HG03575 (cell line): ENCODE results near the gene LMBRD2.
A peak's percentile ranks its signal among the peaks of the same experiment; 100 is the strongest.
"Not testable (repeated sequence)": the region's sequence is repeated elsewhere in the genome, so short reads cannot be mapped to it uniquely, and the experiment has no call there.

ENCODE experiments used
- ATAC-seq: cut with Tn5 transposase; IDR thresholded peaks from one replicate; pipeline ENCODE4 v1.9.1; 2021; ENCODE audit not compliant: unreplicated experiment, insufficient number of reproducible peaks, low FRiP score; ENCODE audit errors: extremely low read depth

Gene LMBRD2

DNA sequence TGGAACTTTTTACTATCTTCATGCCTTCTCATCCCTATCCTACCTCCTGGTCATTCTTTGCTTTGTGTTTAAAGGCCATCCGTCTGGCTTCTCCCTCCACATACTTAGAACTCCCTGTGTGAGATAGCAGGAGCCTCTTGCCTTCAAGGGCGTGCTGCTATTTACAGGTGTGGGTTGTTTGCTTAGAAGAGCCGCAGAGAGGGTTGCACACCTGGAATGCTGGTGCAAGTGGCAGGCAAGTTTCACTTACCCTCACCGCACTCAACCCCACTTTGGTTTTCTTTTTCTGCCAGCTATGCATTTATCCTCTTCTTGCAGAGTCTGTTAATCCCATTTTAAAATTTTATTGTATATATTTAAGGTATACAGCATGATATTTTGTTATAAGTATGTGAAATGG is 12.8 kb upstream of the LMBRD2 start:
- ATAC-seq = no peak

GRCh38 chr5:36162810-36163486 is 11.3 kb upstream of the LMBRD2 start:
- ATAC-seq = no peak

- ATAC-seq = no peak
Observed at GRCh38 chr5:36161361-36161760, 9.7 kb upstream of the LMBRD2 start.

DNA sequence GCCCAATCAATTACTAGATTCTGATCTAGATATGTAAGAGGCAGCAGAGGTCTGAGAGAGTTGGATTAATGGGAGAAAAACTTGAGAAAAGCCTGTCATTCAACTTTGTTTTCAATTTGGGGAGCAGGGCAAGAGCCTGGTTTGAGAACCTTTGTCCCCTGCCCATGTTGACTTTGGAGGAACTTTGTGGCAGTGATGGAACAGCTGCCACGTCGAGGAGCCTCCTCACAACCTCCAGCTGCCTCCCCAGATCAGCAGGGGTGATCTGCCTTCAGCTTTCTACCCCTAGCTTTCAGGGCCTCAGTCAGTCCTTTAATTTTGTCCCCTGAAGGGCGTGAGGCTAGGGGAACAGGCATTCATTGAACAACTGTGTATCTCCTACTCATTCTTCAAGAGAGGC is 8.9 kb upstream of the LMBRD2 start:
- no peak for ATAC-seq

GRCh38 chr5:36158144-36158543 is 6.5 kb upstream of the LMBRD2 start:
- ATAC-seq = no peak

GRCh38 chr5:36156619-36157018 is 4.9 kb upstream of the LMBRD2 start:
- ATAC-seq = no peak

- no peak for ATAC-seq
Observed at GRCh38 chr5:36156121-36156601, 4.5 kb upstream of the LMBRD2 start.

GRCh38 chr5:36155291-36155690 is 3.6 kb upstream of the LMBRD2 start:
- no peak for ATAC-seq

DNA sequence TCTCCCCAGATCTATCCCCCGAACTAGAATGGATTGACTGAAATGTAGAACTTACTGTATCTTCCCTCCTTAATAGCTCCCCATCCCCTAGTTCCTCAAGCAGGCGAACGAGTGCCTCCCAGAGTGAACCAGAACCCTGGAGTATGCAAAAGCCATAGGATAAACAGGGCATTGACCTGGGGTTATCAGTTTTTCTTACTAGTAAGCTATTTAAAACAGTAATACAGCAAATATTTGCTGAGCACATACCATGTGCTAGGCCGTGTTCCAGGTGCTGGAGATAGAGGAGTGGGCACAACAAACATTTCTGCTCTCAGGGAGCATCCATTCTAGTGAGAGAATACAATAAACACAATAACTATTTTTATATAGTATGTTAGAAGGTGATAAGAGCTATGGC is 2.0 kb upstream of the LMBRD2 start:
- no peak for ATAC-seq

DNA sequence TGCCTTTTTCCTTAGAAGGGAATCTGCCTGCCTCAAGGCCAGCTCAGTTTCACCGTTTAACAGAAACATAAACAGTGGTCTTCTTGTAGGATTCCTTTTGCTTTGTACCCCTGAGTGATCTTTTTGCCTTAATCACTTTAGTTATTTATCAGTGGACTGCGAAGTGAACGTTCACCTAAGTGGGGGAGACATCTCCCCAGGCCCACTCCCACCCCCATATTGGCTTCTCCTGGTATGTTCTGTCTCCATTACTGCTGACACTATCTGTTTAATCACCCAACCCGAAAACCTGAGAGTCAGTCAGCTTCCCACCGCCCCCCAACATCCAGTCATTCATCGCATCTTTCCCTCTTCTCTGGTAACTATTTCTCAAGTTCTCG is 1.6 kb upstream of the LMBRD2 start:
- ATAC-seq = no peak

DNA sequence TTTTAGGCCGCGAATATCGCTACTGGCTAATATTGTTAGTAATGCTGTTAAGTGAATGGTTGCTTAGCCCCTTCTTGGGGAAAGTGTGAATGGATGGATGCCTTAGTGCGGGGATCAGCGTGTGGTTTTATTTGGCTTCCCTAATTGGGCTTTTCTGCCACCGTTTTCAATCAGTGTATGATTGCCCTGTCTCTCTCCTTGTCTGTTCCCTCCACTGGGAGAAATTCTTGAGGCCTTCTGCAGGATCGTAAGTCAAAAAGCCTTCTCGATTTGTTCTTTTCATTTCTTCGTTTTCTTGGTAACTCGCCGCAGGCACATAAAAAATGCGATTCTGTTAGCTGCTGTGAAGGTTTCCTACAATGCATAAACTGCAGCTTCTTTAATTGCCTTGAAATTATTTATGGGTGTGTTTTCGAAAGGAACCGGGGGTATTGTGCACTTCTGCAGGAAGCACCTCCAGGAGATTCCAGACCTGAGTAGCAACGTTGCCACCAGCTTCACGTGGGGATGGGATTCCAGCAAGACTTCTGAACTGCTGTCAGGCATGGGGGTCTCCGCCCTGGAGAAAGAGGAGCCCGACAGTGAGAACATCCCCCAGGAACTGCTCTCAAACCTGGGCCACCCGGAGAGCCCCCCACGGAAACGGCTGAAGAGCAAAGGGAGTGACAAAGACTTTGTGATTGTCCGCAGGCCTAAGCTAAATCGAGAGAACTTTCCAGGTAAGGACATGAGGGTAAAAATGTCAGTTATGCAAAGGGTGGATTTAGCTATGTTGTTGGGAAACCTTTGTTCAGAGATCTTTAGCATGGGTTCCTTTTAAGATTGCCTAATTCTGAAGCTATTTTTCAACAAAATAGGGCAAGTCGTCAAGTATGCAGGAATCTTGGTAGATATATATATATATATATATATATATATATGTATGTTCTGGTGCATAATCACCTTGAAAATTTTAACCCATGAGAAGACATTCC is 924 bp upstream of the LMBRD2 start:
- ATAC-seq = no peak

- peak; percentile 28 for ATAC-seq
Observed at GRCh38 chr5:36150676-36151433, 832 bp downstream of the LMBRD2 start.

DNA sequence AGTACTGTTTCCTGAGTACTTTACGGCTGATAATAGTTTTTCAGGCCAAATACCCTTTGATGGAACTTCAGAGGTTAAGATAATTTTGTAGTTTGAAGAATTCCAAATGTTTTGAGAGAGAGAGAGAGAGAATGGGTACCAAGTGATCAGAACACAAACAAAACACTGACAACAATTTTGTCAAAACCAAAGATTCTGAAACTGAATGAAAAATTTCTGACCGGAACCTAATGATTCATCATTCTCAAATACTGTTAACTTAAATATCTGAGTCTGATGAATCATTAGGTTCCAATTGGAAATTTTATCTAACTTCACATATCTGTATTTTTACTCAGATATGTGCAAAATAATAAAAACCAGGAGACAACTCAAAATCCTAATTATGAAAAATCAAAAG is 4.0 kb downstream of the LMBRD2 start:
- no peak for ATAC-seq

DNA sequence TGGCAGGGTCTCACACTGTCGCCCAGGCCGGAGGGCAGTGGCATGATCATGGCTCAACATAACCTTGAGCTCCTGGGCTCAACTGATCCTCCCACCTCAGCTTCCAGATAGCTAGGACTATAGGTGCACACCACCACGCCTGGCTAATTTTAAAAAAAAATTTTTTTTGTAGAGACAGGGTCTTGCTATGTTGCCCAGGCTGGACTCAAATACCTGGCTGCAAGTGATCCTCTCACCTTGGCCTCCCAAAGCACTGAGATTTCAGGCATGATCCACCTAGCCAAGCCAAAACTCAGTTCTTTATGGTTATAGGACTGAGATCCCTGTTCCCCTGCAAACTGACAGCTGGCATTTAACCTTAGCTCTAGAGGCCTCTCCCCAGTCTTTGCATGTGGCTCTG is 5.3 kb downstream of the LMBRD2 start:
- no peak for ATAC-seq

DNA sequence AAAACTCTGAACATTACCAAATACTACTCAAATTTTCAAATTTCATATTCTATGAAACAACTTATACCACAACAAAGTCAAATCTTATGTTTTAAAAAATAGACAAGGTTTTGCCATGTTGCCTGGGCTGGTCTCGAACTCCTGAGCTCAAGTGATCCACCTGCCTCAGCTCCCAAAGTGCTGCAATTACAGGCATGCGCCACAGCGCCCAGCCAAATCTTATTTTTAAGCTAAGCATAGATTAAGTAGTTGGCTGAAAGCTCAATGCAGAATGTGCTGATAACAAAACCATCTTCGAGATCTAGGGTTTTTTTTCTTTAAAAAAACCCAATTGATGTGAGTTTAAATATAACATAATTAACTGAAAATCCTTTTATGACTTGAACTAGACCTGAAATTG is 6.4 kb downstream of the LMBRD2 start:
- no peak for ATAC-seq

DNA sequence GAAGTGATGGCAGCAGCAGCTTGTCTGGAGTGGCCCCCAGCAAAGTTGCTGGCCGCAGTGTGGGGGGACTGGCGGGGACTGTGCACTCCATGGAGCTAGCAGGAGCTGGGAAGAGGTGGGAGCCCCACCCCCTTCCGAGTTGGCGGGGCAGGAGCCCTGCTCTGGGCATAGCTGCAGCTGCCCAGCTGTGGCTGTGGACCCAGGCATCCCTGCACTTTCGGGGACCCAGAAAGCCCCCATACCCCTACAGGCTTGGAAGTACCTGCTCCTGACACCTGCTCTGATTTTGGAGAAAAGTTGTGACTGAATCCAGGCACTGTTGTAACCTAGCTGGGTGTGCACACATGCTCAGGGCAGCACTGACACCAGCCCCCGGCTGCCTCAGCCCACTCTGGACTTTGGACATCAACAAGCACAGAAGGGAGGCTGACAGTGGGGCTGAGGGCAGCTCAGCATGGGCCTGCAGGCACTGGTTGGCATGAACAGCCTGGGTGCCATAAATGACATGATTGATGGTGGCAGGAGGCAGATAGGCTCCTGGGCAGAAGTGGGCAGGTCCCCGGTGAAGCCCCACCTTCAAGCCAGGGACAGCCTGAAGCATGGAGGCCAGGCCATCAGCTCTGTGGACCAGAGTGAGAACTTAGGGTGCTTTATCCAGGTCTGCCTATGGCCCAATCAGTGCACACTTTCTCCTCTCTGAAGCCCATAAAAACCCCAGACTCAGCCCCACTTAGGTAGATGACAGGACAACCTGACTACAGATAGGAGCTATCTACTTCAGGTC is 12.6 kb downstream of the LMBRD2 start:
- ATAC-seq = no peak

DNA sequence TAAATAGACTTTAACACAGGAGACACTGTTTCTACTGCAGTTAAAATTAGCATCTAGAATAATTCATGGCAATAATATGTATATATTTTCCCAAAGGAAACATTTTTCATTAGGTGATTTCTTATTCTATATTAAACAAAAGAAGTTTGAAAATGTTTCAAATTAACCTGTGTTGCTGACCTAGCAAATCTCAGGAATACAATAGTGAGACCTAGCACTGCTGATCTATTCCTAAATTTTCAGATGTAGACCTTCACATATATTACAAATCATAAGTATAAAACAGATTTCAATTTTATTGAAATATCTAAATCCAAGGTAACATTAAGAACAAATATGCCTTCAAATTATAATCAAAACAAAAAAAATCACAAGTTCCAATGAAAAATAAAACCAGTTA is 15.1 kb downstream of the LMBRD2 start:
- ATAC-seq = no peak

- ATAC-seq = no peak
Observed at GRCh38 chr5:36135988-36136387, 15.7 kb downstream of the LMBRD2 start.

DNA sequence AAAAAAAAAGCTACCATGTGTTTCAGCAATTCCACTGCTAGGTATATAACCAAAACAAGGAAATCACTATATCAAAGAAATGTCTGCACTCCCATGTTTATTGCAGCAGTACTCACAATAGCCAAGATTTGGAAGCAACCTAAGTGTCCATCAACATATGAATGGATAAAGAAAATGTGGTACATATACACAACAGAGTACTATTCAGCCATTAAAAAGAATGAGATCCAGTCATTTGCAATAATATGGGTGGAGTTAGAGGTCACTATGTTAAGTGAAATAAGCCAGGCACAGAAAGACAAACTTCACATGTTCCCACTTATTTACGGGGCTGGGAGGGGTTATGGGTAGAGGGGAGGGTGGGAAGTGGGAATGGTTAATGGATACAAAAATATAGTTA is 18.7 kb downstream of the LMBRD2 start:
- ATAC-seq = not testable (repeated sequence)
